ENCODE measurements around the gene FTCD. TPM values are rescaled to one million over a fixed set of nuclear protein-coding genes. Genes with fewer than 3 reads are reported as not detected.

The FTCD gene
- total RNA-seq, 1 donor from 2014 or later: 0.32 TPM

GRCh38 chr21:46124926-46125845 is 30.2 kb downstream of the FTCD start:
- DNase-seq (ENCODE audit: low spot score): peak; percentile 85

GRCh38 chr21:46124083-46124925 is 31.1 kb downstream of the FTCD start:
- DNase-seq (ENCODE audit: low spot score): peak; percentile 82

GRCh38 chr21:46122758-46123683 is 32.4 kb downstream of the FTCD start:
- peak; percentile 65 for DNase-seq (ENCODE audit: low spot score)

- DNase-seq (ENCODE audit: low spot score): peak; percentile 85
Observed at GRCh38 chr21:46122237-46122671, 33.1 kb downstream of the FTCD start.

GRCh38 chr21:46121286-46122221 is 33.8 kb downstream of the FTCD start:
- peak; percentile 84 for DNase-seq (ENCODE audit: low spot score)

- DNase-seq (ENCODE audit: low spot score): peak; percentile 81
Observed at GRCh38 chr21:46120301-46121285, 34.8 kb downstream of the FTCD start.

- DNase-seq (ENCODE audit: low spot score): peak; percentile 72
Observed at GRCh38 chr21:46119637-46120271, 35.6 kb downstream of the FTCD start.

GRCh38 chr21:46119144-46119636 is 36.2 kb downstream of the FTCD start:
- peak; percentile 81 for DNase-seq (ENCODE audit: low spot score)

- peak; percentile 88 for DNase-seq (ENCODE audit: low spot score)
Observed at GRCh38 chr21:46118316-46119143, 36.8 kb downstream of the FTCD start.

GRCh38 chr21:46117586-46118315 is 37.6 kb downstream of the FTCD start:
- peak; percentile 89 for DNase-seq (ENCODE audit: low spot score)

GRCh38 chr21:46116776-46117585 is 38.4 kb downstream of the FTCD start:
- peak; percentile 85 for DNase-seq (ENCODE audit: low spot score)

- peak; percentile 87 for DNase-seq (ENCODE audit: low spot score)
Observed at GRCh38 chr21:46116189-46116775, 39.1 kb downstream of the FTCD start.

- DNase-seq (ENCODE audit: low spot score): peak; percentile 60
Observed at GRCh38 chr21:46115441-46116188, 39.8 kb downstream of the FTCD start.

GRCh38 chr21:46114963-46115362 is 40.4 kb downstream of the FTCD start:
- peak; percentile 53 for DNase-seq (ENCODE audit: low spot score)
